Measurements from ENCODE around the gene ARHGAP15. TPM values are rescaled to one million over a fixed set of nuclear protein-coding genes. Genes with fewer than 3 reads are reported as not detected.
A peak's percentile ranks its signal among the peaks of the same experiment; 100 is the strongest.

The ARHGAP15 gene
- total RNA-seq, 2 experiments from 2014 or later, result 71.3 to 72.8 TPM

DNA sequence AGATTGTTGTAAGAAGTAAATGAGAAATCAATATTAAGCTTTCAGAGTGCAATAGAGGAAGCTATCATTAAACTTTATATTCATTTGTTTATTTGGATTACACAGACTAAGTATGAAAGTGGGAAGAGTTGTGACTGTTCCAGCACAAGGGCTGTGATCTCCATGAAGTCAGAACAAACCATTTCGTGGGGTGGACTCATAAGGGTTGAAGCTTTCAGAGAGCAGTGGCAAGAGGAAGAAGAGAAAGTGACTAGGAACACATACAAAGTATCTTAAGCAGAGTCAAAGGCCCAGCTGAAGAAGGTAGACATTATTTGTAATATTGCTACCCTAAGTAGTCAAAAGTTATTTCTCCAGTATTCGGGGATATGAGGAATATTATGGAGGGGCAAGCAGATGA is 117.0 kb downstream of the ARHGAP15 start:
- Mint-ChIP-seq H3K4me1 (ENCODE audit: low read depth) (peaks cover 18% of the 10 kb centered on the region), H3K36me3 (ENCODE audit: low read depth) (peaks cover 21% of the 10 kb centered on the region), H3K9me3 (no peaks in the 10 kb centered on the region), H3K27ac (no peak overlapping the region), H3K27me3 (no peaks in the 10 kb centered on the region), H3K4me3 (no peak overlapping the region)
- TF ChIP-seq, protein P1, sequence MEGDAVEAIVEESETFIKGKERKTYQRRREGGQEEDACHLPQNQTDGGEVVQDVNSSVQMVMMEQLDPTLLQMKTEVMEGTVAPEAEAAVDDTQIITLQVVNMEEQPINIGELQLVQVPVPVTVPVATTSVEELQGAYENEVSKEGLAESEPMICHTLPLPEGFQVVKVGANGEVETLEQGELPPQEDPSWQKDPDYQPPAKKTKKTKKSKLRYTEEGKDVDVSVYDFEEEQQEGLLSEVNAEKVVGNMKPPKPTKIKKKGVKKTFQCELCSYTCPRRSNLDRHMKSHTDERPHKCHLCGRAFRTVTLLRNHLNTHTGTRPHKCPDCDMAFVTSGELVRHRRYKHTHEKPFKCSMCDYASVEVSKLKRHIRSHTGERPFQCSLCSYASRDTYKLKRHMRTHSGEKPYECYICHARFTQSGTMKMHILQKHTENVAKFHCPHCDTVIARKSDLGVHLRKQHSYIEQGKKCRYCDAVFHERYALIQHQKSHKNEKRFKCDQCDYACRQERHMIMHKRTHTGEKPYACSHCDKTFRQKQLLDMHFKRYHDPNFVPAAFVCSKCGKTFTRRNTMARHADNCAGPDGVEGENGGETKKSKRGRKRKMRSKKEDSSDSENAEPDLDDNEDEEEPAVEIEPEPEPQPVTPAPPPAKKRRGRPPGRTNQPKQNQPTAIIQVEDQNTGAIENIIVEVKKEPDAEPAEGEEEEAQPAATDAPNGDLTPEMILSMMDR (IDR thresholded peaks at IDR 0.05), result no peak
- DNase-seq, result no peak
- intact Hi-C loops (cut with micrococcal nuclease), result no loop called here
- peak; percentile 45 for ATAC-seq
- CTCF ChIA-PET, result interaction anchor here (0.7 to 2.7 kb wide), 3 partner anchors 12 to 84 kb away, joined by 3 to 15 read pairs (median 4); no protein-coding TSS in a partner anchor
- POLR2A ChIA-PET, result no interaction called here

DNA sequence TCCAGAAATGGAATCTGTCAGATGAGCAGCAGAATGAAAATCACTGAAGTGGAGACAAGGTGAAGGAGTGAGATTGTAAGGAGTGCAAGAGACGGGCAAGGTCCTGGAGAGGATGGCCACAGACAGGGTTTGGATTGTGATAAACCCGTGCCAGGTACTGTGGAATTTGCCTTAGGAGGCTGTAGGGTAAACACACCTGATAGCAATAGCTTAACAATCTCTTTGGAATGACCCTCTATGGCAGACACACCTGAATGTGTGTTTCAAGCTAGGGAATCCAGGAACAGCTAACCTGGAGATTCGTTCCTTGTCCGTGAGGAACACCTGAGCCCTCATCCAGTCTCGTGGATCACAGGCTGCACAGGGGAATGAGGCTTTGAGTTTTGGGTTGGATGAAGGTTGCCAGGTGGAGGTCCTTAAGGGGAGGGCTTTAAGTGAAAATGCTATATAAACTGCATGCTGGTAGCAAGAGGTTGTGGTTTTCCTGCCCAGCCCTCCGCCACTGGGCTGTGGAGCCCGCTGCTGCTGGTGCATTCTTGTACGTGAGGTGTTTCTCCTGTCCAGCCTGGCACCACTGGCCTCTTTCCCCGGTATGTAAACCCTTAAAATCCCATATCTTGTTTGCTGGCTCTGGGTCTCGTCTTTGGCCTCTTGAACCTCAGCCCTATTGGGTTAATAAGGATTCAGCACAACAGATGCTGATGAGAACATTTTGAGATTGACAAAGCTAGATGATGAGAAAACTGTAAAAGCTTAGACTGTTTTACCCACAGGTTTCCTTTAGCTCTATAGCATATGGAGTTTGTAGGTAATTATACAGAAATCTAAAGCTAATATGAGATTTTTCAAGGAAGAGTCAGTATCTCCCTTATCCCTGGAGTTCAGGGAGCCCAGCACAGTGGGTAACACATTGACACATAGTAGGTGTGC is 117.9 kb downstream of the ARHGAP15 start:
- peak; percentile 50 for DNase-seq
- intact Hi-C loops (cut with micrococcal nuclease), result no loop called here
- Mint-ChIP-seq H3K4me3 (peak overlapping the region; percentile 47), H3K9me3 (no peaks in the 10 kb centered on the region), H3K27me3 (no peaks in the 10 kb centered on the region), H3K27ac (no peak overlapping the region), H3K36me3 (ENCODE audit: low read depth) (peaks cover 16% of the 10 kb centered on the region), H3K4me1 (ENCODE audit: low read depth) (peaks cover 24% of the 10 kb centered on the region)
- ChIA-PET CTCF (interaction anchor here (0.7 to 2.7 kb wide), 8 partner anchors 12 to 206 kb away, joined by 3 to 15 read pairs (median 3); no protein-coding TSS in a partner anchor), POLR2A (interaction anchor here (0.7 kb wide), 1 partner anchor 10 kb away, joined by 4 read pairs; no protein-coding TSS in a partner anchor)
- peak; percentile 64 for ATAC-seq
- TF ChIP-seq, protein P1 (IDR thresholded peaks at IDR 0.05), result no peak

DNA sequence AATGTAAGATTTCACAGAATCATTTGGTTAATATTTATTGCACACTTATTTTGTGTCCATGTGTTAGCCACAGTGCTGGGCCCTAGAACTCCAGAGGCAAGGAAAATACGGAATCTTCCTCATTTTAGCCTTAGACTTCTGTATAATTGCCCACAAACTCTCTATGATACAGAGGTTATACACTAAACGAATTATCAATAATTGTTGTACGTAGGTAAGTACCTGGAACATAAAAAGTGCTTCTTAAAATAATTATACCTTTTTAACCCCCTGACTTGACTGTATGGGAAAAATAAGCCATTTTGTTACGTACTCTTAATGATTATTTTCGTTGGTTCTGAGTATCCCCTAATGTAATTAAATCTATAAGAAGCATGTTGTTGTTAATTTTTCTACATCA is 119.4 kb downstream of the ARHGAP15 start:
- POLR2A ChIA-PET, result no interaction called here
- DNase-seq (no peak), ATAC-seq (no peak)
- H3K27me3 Mint-ChIP-seq, result no peaks in the 10 kb centered on the region
- peak overlapping the region; percentile 73 for H3K27ac Mint-ChIP-seq
- CTCF ChIA-PET, result interaction anchor here (1.5 to 2.5 kb wide), 2 partner anchors 87 to 97 kb away, joined by 3 to 7 read pairs; no protein-coding TSS in a partner anchor
- intact Hi-C loops (cut with micrococcal nuclease), result no loop called here
- H3K9me3 Mint-ChIP-seq, result no peaks in the 10 kb centered on the region
- peaks cover 37% of the 10 kb centered on the region for H3K4me1 Mint-ChIP-seq (ENCODE audit: low read depth)
- H3K4me3 Mint-ChIP-seq, result no peak overlapping the region
- H3K36me3 Mint-ChIP-seq (ENCODE audit: low read depth), result peaks cover 18% of the 10 kb centered on the region
- TF ChIP-seq, protein P1 (IDR thresholded peaks at IDR 0.05), result no peak

DNA sequence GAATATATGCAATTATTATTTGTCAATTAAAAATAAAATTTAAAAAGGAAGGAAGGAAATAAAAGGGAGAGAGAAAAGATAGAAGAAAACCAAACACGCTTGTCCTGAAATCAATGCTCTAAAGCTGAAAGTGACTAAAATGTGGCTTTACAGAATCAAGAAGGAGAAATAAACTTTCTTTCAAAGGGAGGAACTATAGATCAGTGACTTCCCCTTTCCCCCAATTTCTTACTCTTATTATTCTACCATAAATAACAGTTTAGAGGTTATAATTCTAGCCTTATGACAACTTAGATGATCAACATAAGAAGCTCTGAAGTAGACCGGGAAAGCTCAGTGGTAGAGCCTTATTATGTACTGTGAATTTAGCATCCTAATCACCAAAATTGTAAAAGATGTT is 122.5 kb downstream of the ARHGAP15 start:
- no peaks in the 10 kb centered on the region for H3K27me3 Mint-ChIP-seq
- POLR2A ChIA-PET, result interaction anchor here (0.5 to 1.0 kb wide), 3 partner anchors 76 to 1005 kb away, joined by 3 read pairs; no protein-coding TSS in a partner anchor
- no peaks in the 10 kb centered on the region for H3K9me3 Mint-ChIP-seq
- TF ChIP-seq, protein P1 (IDR thresholded peaks at IDR 0.05), result no peak
- intact Hi-C loops (cut with micrococcal nuclease), result no loop called here
- H3K27ac Mint-ChIP-seq, result peak overlapping the region; percentile 90
- peaks cover 62% of the 10 kb centered on the region for H3K4me1 Mint-ChIP-seq (ENCODE audit: low read depth)
- no peak overlapping the region for H3K4me3 Mint-ChIP-seq
- peaks cover 18% of the 10 kb centered on the region for H3K36me3 Mint-ChIP-seq (ENCODE audit: low read depth)
- ATAC-seq (no peak), DNase-seq (no peak)
- CTCF ChIA-PET, result interaction anchor here (0.8 to 3.2 kb wide), 9 partner anchors 22 to 217 kb away, joined by 3 to 20 read pairs (median 4); no protein-coding TSS in a partner anchor
